Fibroblast of upper back skin (primary cell): Measurements from ENCODE around the gene GJC2.
"Not testable (repeated sequence)": the region's sequence is repeated elsewhere in the genome, so short reads cannot be mapped to it uniquely, and the experiment has no call there.

ENCODE experiments used
- DNase-seq: peaks from one replicate; pipeline ENCODE4 v3.0.0-alpha.2; 2013

The GJC2 gene

GRCh38 chr1:228159008-228159665 lies 9.4 kb downstream of the GJC2 start:
- no peak for DNase-seq

GRCh38 chr1:228160201-228160761 lies 10.6 kb downstream of the GJC2 start:
- DNase-seq = no peak

GRCh38 chr1:228161362-228161761 lies 11.6 kb downstream of the GJC2 start:
- no peak for DNase-seq

- DNase-seq = no peak
Measured at GRCh38 chr1:228161866-228162265, 12.1 kb downstream of the GJC2 start.

- DNase-seq = peak; percentile 62
Measured at GRCh38 chr1:228162286-228163006, 12.7 kb downstream of the GJC2 start.

GRCh38 chr1:228163007-228163753 lies 13.4 kb downstream of the GJC2 start:
- DNase-seq = peak; percentile 31

- DNase-seq = no peak
Measured at GRCh38 chr1:228163776-228164519, 14.2 kb downstream of the GJC2 start.

GRCh38 chr1:228164561-228165371 lies 15.0 kb downstream of the GJC2 start:
- DNase-seq = no peak

- peak; percentile 99 for DNase-seq
Measured at GRCh38 chr1:228165372-228166169, 15.8 kb downstream of the GJC2 start, which contains the start of gene IBA57. TSS of gene IBA57 (plus strand) at chr1:228165804. CDS start at chr1:228165817, 13 bp downstream.

- DNase-seq = peak; percentile 30
Measured at GRCh38 chr1:228166170-228166936, 16.6 kb downstream of the GJC2 start.

GRCh38 chr1:228168563-228169270 lies 19.0 kb downstream of the GJC2 start:
- no peak for DNase-seq

GRCh38 chr1:228169345-228169744 lies 19.6 kb downstream of the GJC2 start:
- DNase-seq = no peak

GRCh38 chr1:228170666-228171065 lies 20.9 kb downstream of the GJC2 start:
- no peak for DNase-seq

- DNase-seq = no peak
Measured at GRCh38 chr1:228171221-228171891, 21.6 kb downstream of the GJC2 start.

- DNase-seq = no peak
Measured at GRCh38 chr1:228172591-228173527, 23.1 kb downstream of the GJC2 start.

- not testable (repeated sequence) for DNase-seq
Measured at GRCh38 chr1:228173528-228174481, 24.1 kb downstream of the GJC2 start.
